ENCODE results near the gene TAL2. TPM values are rescaled to one million over a fixed set of nuclear protein-coding genes. Genes with fewer than 3 reads are reported as not detected.

The TAL2 gene
- not detected for total RNA-seq

GRCh38 chr9:105662184-105663104, at the start of gene TAL2:
TAL2 (plus strand) TSS chr9:105662457; CDS start chr9:105662497, 40 bp downstream.
- Histone ChIP-seq H3K9me3 (no peaks in the 10 kb centered on the region), H3K27me3 (no peaks in the 10 kb centered on the region), H3K36me3 (no peaks in the 10 kb centered on the region), H3K4me3 (no peak within 1 kb of the TSS), H3K27ac (no peak within 1 kb of the TSS), H3K4me1 (no peaks in the 10 kb centered on the region)
- intact Hi-C loops (cut with DNase I), result no loop called here
- no peak for DNase-seq (ENCODE audit: low spot score in 2 of 2)
- TF ChIP-seq CTCF (IDR thresholded peaks at IDR 0.05), result no peak

GRCh38 chr9:105621001-105621400, 41.3 kb upstream of the TAL2 start:
- H3K27me3 ChIP-seq, result no peaks in the 10 kb centered on the region
- no peak overlapping the region for H3K4me3 ChIP-seq
- H3K27ac ChIP-seq, result no peak overlapping the region
- H3K9me3 ChIP-seq, result no peaks in the 10 kb centered on the region
- no peaks in the 10 kb centered on the region for H3K4me1 ChIP-seq
- intact Hi-C loops (cut with DNase I), result no loop called here
- H3K36me3 ChIP-seq, result peaks cover 0 to 5% of the 10 kb centered on the region in 2 donors
- DNase-seq (ENCODE audit: low spot score in 2 of 2), result no peak
- no peak for TF ChIP-seq CTCF (IDR thresholded peaks at IDR 0.05)

GRCh38 chr9:105625088-105625487, 37.2 kb upstream of the TAL2 start:
- Histone ChIP-seq H3K4me3 (no peak overlapping the region), H3K4me1 (no peaks in the 10 kb centered on the region), H3K27ac (no peak overlapping the region), H3K27me3 (no peaks in the 10 kb centered on the region), H3K36me3 (peaks cover 0 to 7% of the 10 kb centered on the region in 2 donors), H3K9me3 (no peaks in the 10 kb centered on the region)
- no peak for TF ChIP-seq CTCF (IDR thresholded peaks at IDR 0.05)
- DNase-seq (ENCODE audit: low spot score in 2 of 2), result no peak
- intact Hi-C loops (cut with DNase I), result no loop called here

- Histone ChIP-seq H3K4me3 (no peak overlapping the region), H3K4me1 (no peaks in the 10 kb centered on the region), H3K36me3 (peaks cover 9 to 19% of the 10 kb centered on the region in 2 donors), H3K27ac (no peak overlapping the region), H3K27me3 (no peaks in the 10 kb centered on the region), H3K9me3 (no peaks in the 10 kb centered on the region)
- no peak for DNase-seq (ENCODE audit: low spot score in 2 of 2)
- intact Hi-C loops (cut with DNase I), result no loop called here
- TF ChIP-seq CTCF (IDR thresholded peaks at IDR 0.05), result no peak
Observed at GRCh38 chr9:105632807-105633206, 29.4 kb upstream of the TAL2 start.

GRCh38 chr9:105633411-105633810, 28.8 kb upstream of the TAL2 start:
- no peak for TF ChIP-seq CTCF (IDR thresholded peaks at IDR 0.05)
- H3K27ac ChIP-seq, result no peak overlapping the region
- H3K27me3 ChIP-seq, result no peaks in the 10 kb centered on the region
- H3K4me3 ChIP-seq, result no peak overlapping the region
- H3K36me3 ChIP-seq, result peaks cover 9 to 21% of the 10 kb centered on the region in 2 donors
- H3K4me1 ChIP-seq, result no peaks in the 10 kb centered on the region
- no peak for DNase-seq (ENCODE audit: low spot score in 2 of 2)
- intact Hi-C loops (cut with DNase I), result no loop called here
- no peaks in the 10 kb centered on the region for H3K9me3 ChIP-seq
